Peyer's patch (tissue), 4 donors: ENCODE results near the gene CXCL1.

Source experiments
- CTCF ChIP-seq, 6 experiments: fragments of 450-650 bp in 4 of 6; fragments of 200-600 bp in 2 of 6; sonication (generic) in 1 of 6; IDR thresholded peaks; one replicate each; pipeline ENCODE4 v1.5.1; 2017 to 2019; ENCODE audit warnings: antibody characterized with exemption in 6 of 6, mild to moderate bottlenecking in 3 of 6, moderate library complexity in 1 of 6
- POLR2A ChIP-seq, 2 donors: fragments of 450-650 bp; IDR thresholded peaks; one replicate each; pipeline ENCODE4 v1.5.1; 2017; ENCODE audit warnings: antibody characterized with exemption in 2 of 2, mild to moderate bottlenecking in 2 of 2, moderate library complexity in 2 of 2

- TF ChIP-seq CTCF (IDR thresholded peaks at IDR 0.05) (no peak), POLR2A (IDR thresholded peaks at IDR 0.05) (no peak)
Observed at GRCh38 chr4:73839715-73840114, 29.5 kb upstream of the CXCL1 start.
